HG03571 (cell line): ENCODE results near the gene PLD5.
A peak's percentile ranks its signal among the peaks of the same experiment; 100 is the strongest.
"Not testable (repeated sequence)": the region's sequence is repeated elsewhere in the genome, so short reads cannot be mapped to it uniquely, and the experiment has no call there.

ENCODE experiments used
- ATAC-seq: cut with Tn5 transposase; IDR thresholded peaks from one replicate; pipeline ENCODE4 v1.9.1; 2021; ENCODE audit not compliant: unreplicated experiment

Gene PLD5

GRCh38 chr1:242179767-242180166, 344.7 kb downstream of the PLD5 start:
- ATAC-seq: peak; percentile 85

DNA sequence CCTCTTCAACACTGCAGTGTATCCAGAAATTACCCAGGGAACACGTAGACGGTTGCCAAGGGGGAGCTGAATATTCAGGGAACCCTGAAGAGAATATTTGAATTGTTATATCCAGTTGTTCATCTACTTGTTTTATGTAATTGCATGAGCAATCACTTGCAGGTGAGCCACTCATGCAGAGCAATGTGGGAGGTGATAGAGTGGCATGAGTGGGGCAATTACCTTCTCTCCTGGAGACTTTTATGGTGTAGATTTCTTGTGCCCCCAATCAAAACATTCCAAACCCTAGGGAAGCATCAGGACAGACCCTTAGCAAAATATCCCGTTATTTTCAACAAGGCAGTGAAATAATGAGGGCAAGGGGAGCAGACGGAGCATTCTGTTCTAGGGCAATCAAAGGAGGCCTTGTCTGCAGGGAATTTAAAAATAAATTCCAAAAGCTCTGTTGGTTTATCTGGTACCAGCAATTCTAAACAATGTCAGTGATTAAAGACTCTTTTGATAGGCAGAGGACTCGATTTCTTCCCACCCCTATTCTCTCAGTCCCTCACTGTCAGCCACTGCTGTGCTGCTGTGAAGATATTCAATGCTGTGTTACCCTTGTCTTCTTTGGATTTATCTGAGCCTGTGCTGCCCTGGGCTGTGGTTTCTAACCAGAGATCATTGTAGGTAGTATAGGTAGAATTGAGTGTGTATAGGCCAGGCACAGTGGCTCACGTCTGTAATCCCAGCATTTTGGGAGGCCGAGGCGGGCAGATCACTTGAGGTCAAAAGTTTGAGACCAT, 345.4 kb downstream of the PLD5 start:
- ATAC-seq: no peak

DNA sequence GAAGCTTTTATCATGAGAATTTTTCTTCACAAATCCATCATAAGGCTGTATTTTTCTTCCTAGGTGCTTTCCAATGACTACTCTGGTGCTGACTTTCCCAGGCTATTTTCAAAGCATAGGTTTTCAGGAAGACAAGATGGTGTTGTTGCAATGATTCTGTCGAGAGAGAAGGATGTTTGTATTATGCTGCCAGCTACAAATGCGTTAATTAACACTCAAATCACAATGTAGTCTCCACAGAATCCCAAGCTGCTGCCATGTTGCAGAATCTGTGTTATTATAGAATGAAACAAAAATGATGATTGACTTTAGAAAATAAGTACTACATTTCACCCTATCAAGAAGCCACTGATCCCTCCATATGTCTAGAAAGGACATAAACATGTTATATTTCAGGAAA, 346.1 kb downstream of the PLD5 start:
- ATAC-seq: no peak

DNA sequence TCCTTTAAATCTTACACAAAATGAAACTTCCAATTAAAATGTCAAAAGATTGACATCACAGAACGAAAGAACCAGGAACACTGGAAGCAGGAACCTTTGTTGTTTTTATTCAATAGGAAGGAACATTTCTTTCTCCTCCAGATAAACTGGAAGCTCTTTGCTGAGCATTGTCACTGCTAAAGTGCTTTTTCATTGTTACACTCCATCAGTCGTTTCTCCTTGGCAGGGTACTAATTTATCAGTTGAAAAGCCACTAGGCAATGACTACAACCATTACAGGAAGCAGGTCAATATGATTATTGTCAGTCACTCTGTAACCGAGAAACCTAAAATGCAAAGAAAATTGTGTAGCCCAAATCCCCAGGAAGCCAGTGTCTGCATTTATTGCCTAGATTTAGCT, 362.4 kb downstream of the PLD5 start:
- ATAC-seq: no peak

GRCh38 chr1:242147096-242147976, 377.2 kb downstream of the PLD5 start:
- peak; percentile 52 for ATAC-seq

DNA sequence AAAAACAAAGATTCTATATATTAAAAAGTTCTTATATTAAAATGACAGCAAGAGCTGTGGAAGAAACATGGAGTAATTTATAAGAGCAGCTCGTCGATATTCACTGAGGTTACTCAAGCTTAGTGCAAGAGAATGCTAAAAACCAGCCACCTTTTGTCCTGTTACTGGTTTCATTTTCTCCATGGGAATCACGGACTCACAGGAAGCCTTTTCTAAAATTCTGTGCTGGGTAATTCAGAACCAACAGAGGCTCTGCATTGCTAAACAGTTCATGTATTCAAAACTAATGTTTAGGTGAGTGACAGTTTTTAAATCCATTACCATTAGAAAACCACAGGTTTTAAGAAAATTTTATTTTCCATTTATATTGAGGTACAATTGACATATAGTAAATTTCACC, 377.8 kb downstream of the PLD5 start:
- no peak for ATAC-seq

DNA sequence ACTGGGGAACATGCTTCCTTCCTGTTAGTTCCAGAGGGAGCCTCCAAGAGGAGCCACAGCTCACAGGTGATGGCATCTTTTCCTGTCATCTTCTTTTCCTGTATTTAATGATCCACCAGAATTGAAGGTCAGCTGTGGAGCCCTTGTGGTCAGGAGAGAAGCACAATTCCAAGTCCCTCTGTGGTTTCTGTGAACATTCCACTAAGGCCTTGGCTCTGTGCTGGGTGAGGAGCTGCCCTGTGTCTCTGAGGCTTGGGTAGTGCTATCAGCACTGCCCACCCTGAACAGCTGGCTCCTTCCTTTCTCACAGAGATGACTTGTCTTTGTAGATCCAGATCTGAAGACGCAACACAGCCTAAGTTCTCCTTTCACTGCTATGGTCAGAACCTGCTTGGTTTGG, 383.7 kb downstream of the PLD5 start:
- ATAC-seq: no peak

GRCh38 chr1:242139986-242140385, 384.5 kb downstream of the PLD5 start:
- ATAC-seq: no peak

DNA sequence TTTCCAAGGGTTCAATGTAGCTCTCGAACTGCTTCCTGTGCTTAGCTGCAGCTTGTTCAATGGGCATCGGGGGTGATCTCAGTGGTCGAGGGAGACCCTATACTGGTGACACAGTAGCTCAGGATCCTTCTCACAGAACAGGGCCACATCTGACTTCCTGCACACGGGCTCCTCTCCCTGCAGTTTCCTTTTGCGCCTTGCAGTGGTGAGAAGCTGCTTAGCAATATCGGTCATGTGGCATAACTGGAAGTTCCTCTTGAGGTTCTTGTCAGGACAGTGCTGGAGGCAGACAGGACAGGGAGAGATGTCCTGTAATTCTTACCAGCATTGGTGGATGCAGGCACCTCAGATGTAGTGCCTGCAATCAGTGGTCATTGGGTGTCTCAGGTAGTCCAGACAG, 385.1 kb downstream of the PLD5 start:
- peak; percentile 76 for ATAC-seq

DNA sequence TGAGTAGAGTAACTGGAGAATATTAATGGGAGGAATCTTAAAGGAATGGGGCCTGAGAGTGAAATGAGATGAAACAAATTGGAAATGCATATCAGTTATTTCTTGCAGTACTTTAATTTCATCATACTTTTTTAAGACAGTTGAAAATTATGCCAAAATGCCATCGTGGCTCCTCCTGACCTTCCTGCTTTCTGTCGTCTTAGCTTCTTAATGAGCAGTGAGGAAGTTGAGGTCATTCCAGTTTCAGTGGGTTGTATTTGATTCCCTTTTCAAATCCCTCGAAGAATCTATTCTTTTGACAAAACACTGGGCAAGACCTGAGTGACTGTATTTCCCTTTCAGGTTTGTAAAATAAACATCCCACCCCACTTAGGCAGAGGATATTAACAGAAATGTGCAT, 390.7 kb downstream of the PLD5 start:
- ATAC-seq: no peak

DNA sequence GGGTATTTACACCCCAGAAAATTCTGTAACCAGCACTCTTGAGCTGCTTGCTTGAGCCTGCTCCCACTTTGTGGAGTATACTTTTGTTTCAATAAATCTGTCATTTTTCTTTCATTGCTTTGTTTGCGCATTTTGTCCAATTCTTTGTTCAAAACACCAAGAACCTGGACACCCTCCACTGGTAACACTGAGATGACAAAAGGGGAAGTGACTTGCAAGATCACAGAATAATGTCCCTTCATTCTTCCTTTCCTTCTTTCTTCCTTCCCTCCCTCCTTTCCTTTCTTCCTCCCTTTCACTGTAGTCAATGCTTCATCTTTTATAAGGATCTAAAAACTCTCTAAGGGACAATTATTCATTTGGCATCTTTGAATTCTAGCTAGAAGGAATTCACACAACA, 391.1 kb downstream of the PLD5 start:
- ATAC-seq: no peak

GRCh38 chr1:242132121-242132817, 392.2 kb downstream of the PLD5 start:
- ATAC-seq: no peak

DNA sequence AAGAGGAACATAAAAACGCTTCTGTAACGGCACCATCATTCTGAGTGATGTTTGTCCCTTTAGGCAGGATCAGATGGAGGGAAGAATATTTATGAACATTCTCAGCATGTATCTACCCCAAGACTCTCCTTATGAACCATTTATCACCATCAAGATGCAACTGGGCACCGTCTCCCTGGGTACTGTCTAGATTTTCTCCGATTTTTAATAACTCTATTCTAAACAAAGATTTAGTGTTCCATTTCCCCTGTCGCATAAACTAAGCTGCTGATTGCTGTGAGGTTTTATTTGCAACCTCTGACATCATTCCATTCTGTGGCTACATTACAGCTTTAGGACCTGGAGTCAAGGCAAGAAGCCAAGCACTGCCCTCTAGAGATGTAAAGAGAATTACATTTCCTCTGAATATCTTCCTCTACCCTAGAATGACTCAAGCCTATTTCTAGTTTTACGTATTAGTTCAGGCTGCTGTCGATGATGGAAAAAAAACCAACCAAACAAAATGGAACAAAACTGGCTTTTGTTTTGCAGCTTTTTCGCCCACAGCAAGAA, 395.5 kb downstream of the PLD5 start:
- ATAC-seq: no peak

GRCh38 chr1:242120432-242120831, 404.1 kb downstream of the PLD5 start:
- ATAC-seq: no peak

DNA sequence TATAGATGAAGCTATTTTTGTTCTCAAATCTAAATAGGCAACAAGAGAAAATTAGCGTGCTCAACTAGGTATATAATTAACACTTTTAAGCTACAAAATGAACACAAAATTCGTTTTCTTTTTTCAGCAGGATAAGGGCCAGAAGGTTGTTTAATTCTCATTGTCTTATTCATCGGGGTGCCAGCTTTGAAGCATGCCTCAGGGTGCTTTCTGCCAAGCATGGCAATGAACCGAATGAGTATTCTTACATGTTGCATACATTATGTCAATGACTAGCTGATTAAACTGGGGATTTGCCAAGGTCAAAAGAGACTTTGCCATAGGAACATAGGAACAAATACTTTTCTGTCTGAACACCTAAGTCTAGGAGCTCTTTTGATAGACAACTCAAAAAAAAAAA, 423.6 kb downstream of the PLD5 start:
- ATAC-seq: no peak

- not testable (repeated sequence) for ATAC-seq
Observed at GRCh38 chr1:242097283-242097682, 427.2 kb downstream of the PLD5 start.

DNA sequence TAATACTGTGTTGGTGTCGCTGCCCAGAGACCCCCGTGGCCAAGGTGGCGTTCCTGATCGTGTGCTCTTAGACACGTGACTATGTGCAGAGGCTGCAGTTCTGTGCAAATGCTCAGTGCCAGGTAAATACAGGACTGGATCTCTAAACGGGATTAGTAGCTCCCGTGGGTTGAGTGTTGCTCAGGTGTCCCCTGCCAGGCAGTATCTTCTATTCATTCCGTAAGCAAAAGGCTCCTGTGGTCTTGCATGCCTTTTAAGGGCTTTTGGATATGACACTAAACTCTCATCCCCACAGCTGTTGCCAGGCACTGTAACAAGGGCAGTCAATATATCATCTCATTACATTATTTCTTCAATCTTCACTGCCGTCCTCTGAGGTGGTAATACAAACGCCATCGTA, 431.4 kb downstream of the PLD5 start:
- no peak for ATAC-seq

DNA sequence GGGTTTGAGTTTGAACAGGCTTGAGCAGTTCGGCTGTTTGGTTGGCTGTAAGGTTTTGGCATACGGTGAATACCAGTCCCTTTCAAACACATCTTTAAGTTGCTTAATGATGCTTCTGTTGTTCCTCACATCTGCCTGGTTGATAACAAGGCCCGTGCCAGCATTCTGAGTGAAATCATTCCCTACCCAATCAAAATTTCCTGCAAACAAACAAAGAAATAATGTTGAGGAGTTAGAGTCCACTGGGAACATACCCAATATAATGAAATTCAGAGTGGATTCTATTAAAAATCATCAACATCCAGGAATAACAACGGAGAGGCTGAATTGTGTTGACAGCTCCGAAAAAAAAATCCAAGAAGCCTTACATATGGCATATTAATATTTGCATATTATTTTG, 434.6 kb downstream of the PLD5 start:
- ATAC-seq: no peak

GRCh38 chr1:242088875-242089274, 435.6 kb downstream of the PLD5 start:
- ATAC-seq: no peak

- ATAC-seq: no peak
Observed at GRCh38 chr1:242086706-242087105, 437.8 kb downstream of the PLD5 start.

GRCh38 chr1:242086093-242086492, 438.4 kb downstream of the PLD5 start:
- no peak for ATAC-seq
